ENCODE results near the gene TTC7B. TPM values are rescaled to one million over a fixed set of nuclear protein-coding genes. Genes with fewer than 3 reads are reported as not detected.

The TTC7B gene
- total and polyA plus RNA-seq, 9 of the 15 experiments (the other 6 are each of a cell fraction or from before 2014, with no cell fraction given) = 2.2 to 77.2 (median 36.7) TPM

DNA sequence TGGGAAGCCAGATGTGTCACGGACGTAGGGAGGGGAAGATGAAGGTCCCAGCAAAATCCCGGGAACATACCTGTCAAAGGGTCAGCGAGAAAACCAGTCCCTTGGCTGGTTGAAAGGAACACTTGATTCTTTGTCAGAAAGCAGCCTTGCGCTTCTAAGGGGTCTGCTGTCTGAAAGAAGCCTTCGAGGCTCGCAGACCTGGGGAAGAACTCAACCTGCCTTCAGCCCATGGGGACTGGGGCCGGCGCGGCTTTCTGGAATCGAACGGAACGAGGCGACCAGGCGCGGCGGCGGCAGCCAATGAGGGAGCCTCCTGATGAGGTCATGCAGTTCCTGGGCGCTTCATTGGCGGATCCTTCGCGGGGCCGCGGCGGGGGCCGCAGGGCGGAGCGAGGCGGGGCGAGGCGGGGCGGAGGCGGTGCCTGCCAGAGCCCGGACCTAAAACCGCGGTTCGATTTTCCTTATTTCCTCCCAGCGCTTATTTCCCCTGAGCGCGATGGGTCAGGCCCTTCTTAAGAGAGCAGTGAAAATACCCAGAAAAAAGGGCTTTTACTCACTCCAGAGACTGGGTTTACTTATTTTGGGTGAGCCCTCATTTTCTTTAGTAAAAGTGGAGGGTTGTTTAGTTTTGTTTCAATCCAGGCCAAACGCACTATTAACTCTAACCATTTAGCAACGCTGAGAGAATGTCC is 11.8 kb upstream of the TTC7B start (continued):
- TF ChIP-seq, protein P1, sequence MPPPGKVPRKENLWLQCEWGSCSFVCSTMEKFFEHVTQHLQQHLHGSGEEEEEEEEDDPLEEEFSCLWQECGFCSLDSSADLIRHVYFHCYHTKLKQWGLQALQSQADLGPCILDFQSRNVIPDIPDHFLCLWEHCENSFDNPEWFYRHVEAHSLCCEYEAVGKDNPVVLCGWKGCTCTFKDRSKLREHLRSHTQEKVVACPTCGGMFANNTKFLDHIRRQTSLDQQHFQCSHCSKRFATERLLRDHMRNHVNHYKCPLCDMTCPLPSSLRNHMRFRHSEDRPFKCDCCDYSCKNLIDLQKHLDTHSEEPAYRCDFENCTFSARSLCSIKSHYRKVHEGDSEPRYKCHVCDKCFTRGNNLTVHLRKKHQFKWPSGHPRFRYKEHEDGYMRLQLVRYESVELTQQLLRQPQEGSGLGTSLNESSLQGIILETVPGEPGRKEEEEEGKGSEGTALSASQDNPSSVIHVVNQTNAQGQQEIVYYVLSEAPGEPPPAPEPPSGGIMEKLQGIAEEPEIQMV (tag; conservative IDR thresholded peaks at IDR 0.05; ENCODE audit: low read depth) = no peak
- no peak for TF ChIP-seq CSDE1 (IDR thresholded peaks at IDR 0.05)
- peak; percentile 59 to 62 for TF ChIP-seq NRF1 (conservative IDR thresholded peaks at IDR 0.05 in 1 of 2, IDR thresholded peaks at IDR 0.05 in 1 of 2)
- no peak for TF ChIP-seq HDAC6 (IDR thresholded peaks at IDR 0.05; ENCODE audit: low read depth, low read length)
- TF ChIP-seq, protein P2, sequence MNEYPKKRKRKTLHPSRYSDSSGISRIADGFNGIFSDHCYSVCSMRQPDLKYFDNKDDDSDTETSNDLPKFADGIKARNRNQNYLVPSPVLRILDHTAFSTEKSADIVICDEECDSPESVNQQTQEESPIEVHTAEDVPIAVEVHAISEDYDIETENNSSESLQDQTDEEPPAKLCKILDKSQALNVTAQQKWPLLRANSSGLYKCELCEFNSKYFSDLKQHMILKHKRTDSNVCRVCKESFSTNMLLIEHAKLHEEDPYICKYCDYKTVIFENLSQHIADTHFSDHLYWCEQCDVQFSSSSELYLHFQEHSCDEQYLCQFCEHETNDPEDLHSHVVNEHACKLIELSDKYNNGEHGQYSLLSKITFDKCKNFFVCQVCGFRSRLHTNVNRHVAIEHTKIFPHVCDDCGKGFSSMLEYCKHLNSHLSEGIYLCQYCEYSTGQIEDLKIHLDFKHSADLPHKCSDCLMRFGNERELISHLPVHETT (CRISPR knock-in tag; conservative IDR thresholded peaks at IDR 0.05 in 1 of 2, IDR thresholded peaks at IDR 0.05 in 1 of 2) = no peak; a peak in 1 of 4 replicates
- TF ChIP-seq, protein P3, sequence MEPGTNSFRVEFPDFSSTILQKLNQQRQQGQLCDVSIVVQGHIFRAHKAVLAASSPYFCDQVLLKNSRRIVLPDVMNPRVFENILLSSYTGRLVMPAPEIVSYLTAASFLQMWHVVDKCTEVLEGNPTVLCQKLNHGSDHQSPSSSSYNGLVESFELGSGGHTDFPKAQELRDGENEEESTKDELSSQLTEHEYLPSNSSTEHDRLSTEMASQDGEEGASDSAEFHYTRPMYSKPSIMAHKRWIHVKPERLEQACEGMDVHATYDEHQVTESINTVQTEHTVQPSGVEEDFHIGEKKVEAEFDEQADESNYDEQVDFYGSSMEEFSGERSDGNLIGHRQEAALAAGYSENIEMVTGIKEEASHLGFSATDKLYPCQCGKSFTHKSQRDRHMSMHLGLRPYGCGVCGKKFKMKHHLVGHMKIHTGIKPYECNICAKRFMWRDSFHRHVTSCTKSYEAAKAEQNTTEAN (CRISPR knock-in tag; IDR thresholded peaks at IDR 0.05) = no peak
- TF ChIP-seq, protein P4, sequence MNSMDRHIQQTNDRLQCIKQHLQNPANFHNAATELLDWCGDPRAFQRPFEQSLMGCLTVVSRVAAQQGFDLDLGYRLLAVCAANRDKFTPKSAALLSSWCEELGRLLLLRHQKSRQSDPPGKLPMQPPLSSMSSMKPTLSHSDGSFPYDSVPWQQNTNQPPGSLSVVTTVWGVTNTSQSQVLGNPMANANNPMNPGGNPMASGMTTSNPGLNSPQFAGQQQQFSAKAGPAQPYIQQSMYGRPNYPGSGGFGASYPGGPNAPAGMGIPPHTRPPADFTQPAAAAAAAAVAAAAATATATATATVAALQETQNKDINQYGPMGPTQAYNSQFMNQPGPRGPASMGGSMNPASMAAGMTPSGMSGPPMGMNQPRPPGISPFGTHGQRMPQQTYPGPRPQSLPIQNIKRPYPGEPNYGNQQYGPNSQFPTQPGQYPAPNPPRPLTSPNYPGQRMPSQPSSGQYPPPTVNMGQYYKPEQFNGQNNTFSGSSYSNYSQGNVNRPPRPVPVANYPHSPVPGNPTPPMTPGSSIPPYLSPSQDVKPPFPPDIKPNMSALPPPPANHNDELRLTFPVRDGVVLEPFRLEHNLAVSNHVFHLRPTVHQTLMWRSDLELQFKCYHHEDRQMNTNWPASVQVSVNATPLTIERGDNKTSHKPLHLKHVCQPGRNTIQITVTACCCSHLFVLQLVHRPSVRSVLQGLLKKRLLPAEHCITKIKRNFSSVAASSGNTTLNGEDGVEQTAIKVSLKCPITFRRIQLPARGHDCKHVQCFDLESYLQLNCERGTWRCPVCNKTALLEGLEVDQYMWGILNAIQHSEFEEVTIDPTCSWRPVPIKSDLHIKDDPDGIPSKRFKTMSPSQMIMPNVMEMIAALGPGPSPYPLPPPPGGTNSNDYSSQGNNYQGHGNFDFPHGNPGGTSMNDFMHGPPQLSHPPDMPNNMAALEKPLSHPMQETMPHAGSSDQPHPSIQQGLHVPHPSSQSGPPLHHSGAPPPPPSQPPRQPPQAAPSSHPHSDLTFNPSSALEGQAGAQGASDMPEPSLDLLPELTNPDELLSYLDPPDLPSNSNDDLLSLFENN (IDR thresholded peaks at IDR 0.05; ENCODE audit: low read depth in 2 of 2, low read length in 2 of 2) = no peak
- TF ChIP-seq HNRNPK (IDR thresholded peaks at IDR 0.05; ENCODE audit: low read depth, low read length, poor library complexity, severe bottlenecking) = no peak
- TF ChIP-seq, protein P5, sequence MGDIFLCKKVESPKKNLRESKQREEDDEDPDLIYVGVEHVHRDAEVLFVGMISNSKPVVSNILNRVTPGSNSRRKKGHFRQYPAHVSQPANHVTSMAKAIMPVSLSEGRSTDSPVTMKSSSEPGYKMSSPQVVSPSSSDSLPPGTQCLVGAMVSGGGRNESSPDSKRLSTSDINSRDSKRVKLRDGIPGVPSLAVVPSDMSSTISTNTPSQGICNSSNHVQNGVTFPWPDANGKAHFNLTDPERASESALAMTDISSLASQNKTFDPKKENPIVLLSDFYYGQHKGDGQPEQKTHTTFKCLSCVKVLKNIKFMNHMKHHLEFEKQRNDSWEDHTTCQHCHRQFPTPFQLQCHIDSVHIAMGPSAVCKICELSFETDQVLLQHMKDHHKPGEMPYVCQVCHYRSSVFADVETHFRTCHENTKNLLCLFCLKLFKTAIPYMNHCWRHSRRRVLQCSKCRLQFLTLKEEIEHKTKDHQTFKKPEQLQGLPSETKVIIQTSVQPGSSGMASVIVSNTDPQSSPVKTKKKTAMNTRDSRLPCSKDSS (IDR thresholded peaks at IDR 0.05; ENCODE audit: low read depth, partially characterized antibody) = no peak
- no peak for TF ChIP-seq RFX7 (CRISPR knock-in tag; IDR thresholded peaks at IDR 0.05)
- TF ChIP-seq MEIS2 (IDR thresholded peaks at IDR 0.05; ENCODE audit: partially characterized antibody) = no peak
- TF ChIP-seq NR3C1 (CRISPR knock-in tag; IDR thresholded peaks at IDR 0.05) = 0 out of 2 replicates have a peak, but pooled peaks have one; percentile 31
- no peak for TF ChIP-seq ARHGAP35 (IDR thresholded peaks at IDR 0.05; ENCODE audit: partially characterized antibody)
- no peak for TF ChIP-seq MTF1 (CRISPR knock-in tag; IDR thresholded peaks at IDR 0.05; ENCODE audit: borderline replicate concordance)
- no peak for TF ChIP-seq ZNF140 (CRISPR knock-in tag; IDR thresholded peaks at IDR 0.05)
- no peak for TF ChIP-seq ETV5 (CRISPR knock-in tag; IDR thresholded peaks at IDR 0.05; ENCODE audit: low read depth)
- no peak for TF ChIP-seq MYNN (IDR thresholded peaks at IDR 0.05)
- no peak for TF ChIP-seq MYNN (CRISPR knock-in tag; IDR thresholded peaks at IDR 0.05)

All from K562 (cell line).